ENCODE data around the gene FGGY.

- TF ChIP-seq POLR2A (IDR thresholded peaks at IDR 0.05) (no peak), CTCF (IDR thresholded peaks at IDR 0.05) (no peak)
Measured at GRCh38 chr1:59577774-59578173, 280.9 kb downstream of the FGGY start.
